PC-9 (cell line): ENCODE measurements around the gene NUPR1. TPM values are rescaled to one million over a fixed set of nuclear protein-coding genes. Genes with fewer than 3 reads are reported as not detected.

ENCODE experiments used
- BruUV-seq: library from RNA; stranded (reverse); fragments of 400-500 nt; replicated peaks from 2 replicates; lab custom pipeline; 2021; lab: Mats Ljungman, UMichigan
- CTCF ChIA-PET: fragments of 300-600 bp; sonication (Branson Sonifier 250); formaldehyde crosslinking; loops from one replicate; lab custom pipeline; 2022; ENCODE audit warnings: antibody characterized with exemption; lab: Charles Lee
- POLR2A ChIA-PET: fragments of 300-600 bp; sonication (Branson Sonifier 250); formaldehyde crosslinking; loops from one replicate; lab custom pipeline; 2022; ENCODE audit warnings: antibody characterized with exemption; ENCODE audit not compliant: unreplicated experiment; lab: Charles Lee
- DNase-seq, 2 experiments: peaks; one replicate each; pipeline versions ENCODE4 v3.0.0 to v3.0.0-alpha.2; 2015 to 2022; ENCODE audit warnings: mixed read lengths in 1 of 2
- H2AFZ ChIP-seq: fragments of 200-600 bp; sonication (generic); 2 replicates; pipeline ENCODE4 v1.8.1; 2017; ENCODE audit warnings: antibody characterized with exemption
- H3F3A ChIP-seq: fragments of 200-600 bp; sonication (generic); 2 replicates; pipeline ENCODE4 v1.8.1; 2017; ENCODE audit warnings: antibody characterized with exemption, mild to moderate bottlenecking, low read depth; ENCODE audit not compliant: insufficient read depth
- H3K27ac ChIP-seq: fragments of 200-600 bp; sonication (generic); 2 replicates; pipeline ENCODE4 v1.6.1; 2016; ENCODE audit warnings: mixed run types
- H3K27me3 ChIP-seq: fragments of 200-600 bp; sonication (generic); 2 replicates; pipeline ENCODE4 v1.6.1; 2016; ENCODE audit warnings: low read depth, mixed run types; ENCODE audit not compliant: insufficient read depth
- H3K36me3 ChIP-seq: fragments of 200-600 bp; sonication (generic); 2 replicates; pipeline ENCODE4 v1.6.1; 2016; ENCODE audit warnings: low read depth, mixed run types
- H3K4me1 ChIP-seq: fragments of 200-600 bp; sonication (generic); replicated peaks from 2 replicates; pipeline ENCODE4 v1.6.1; 2016; ENCODE audit warnings: mixed run types; ENCODE audit not compliant: insufficient read depth
- H3K4me2 ChIP-seq: fragments of 200-600 bp; sonication (generic); 2 replicates; pipeline ENCODE4 v1.6.1; 2017; ENCODE audit warnings: mixed run types
- H3K4me3 ChIP-seq: fragments of 200-600 bp; sonication (generic); 2 replicates; pipeline ENCODE4 v1.6.1; 2016; ENCODE audit warnings: mixed run types
- H3K79me2 ChIP-seq: fragments of 200-600 bp; sonication (generic); 2 replicates; pipeline ENCODE4 v1.6.1; 2017; ENCODE audit warnings: low read depth, mixed run types
- H3K9me2 ChIP-seq: fragments of 200-600 bp; sonication (generic); 2 replicates; pipeline ENCODE4 v1.8.1; 2017; ENCODE audit warnings: mild to moderate bottlenecking; ENCODE audit not compliant: insufficient read depth
- H3K9me3 ChIP-seq: fragments of 200-600 bp; sonication (generic); 2 replicates; pipeline ENCODE4 v1.8.1; 2016; ENCODE audit warnings: low read depth; ENCODE audit not compliant: insufficient read depth
- H4K20me1 ChIP-seq: fragments of 200-600 bp; sonication (generic); 2 replicates; pipeline ENCODE4 v1.8.1; 2017; ENCODE audit not compliant: insufficient read depth
- EZH2 ChIP-seq: fragments of 200-600 bp; sonication (generic); IDR thresholded peaks from 2 replicates; pipeline ENCODE4 v1.8.0; 2017; ENCODE audit warnings: antibody characterized with exemption, low read depth
- intact Hi-C: fragments of 100-400 bp; cut with micrococcal nuclease; formaldehyde crosslinking; loops from one replicate; pipeline ENCODE4 v1.10.0; 2022; ENCODE audit not compliant: unreplicated experiment
- total RNA-seq: library from RNA; stranded (reverse); gene quantifications from 2 replicates; pipeline ENCODE4 v1.2.3, GENCODE V29; 2021
- TF ChIP-seq, protein P1 (sequence below): fragments of 200-600 bp; sonication (generic); conservative IDR thresholded peaks from 2 replicates; pipeline ENCODE4 v1.6.1; 2017; ENCODE audit warnings: mixed run types, antibody characterized with exemption, mild to moderate bottlenecking, moderate library complexity

Gene NUPR1
- total RNA-seq, 1 experiment from 2014 or later, result 17.3 TPM

DNA sequence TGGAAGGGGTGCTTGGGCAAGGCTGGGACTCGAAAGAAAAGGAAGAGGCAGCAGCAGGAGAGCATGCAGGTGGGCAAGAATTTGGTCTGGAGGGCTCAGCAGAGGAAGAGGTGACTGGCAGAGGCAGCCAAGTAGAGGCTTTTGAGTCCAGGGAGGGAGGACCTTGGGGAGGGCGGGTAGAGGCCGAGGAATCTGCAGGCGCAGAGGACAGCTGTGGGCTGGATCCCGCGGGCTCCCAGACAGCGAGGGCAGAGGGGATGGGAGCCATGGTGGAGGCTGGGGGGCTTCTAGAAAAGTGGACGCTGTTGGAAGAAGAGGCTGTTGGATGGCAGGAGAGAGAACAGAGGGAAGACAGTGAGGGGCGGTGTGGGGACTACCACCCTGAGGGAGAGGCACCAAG is 41.4 kb downstream of the NUPR1 start:
- intact Hi-C loops, result no loop called here
- CTCF ChIA-PET, result no interaction called here

DNA sequence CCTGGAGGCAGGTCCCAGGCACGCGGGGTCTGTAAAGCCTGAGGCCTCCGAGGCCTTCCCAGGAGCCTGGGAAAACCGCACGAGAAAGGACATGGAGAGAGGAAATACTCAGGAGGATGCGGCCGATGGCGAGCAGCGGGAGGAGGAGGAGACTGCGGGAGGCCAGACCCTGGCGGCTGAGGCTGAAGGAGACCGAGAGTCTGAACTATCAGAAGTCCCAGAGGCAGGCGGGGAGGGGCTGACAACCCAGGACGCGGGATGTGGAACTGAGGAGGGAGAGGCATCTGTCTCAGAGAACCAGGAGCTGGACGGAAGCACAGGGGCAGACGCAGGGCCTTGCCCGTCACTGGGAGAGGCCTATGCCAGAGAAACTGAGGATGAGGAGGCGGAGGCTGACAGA is 41.9 kb downstream of the NUPR1 start:
- no peak for TF ChIP-seq EZH2
- TF ChIP-seq, protein P1, sequence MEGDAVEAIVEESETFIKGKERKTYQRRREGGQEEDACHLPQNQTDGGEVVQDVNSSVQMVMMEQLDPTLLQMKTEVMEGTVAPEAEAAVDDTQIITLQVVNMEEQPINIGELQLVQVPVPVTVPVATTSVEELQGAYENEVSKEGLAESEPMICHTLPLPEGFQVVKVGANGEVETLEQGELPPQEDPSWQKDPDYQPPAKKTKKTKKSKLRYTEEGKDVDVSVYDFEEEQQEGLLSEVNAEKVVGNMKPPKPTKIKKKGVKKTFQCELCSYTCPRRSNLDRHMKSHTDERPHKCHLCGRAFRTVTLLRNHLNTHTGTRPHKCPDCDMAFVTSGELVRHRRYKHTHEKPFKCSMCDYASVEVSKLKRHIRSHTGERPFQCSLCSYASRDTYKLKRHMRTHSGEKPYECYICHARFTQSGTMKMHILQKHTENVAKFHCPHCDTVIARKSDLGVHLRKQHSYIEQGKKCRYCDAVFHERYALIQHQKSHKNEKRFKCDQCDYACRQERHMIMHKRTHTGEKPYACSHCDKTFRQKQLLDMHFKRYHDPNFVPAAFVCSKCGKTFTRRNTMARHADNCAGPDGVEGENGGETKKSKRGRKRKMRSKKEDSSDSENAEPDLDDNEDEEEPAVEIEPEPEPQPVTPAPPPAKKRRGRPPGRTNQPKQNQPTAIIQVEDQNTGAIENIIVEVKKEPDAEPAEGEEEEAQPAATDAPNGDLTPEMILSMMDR, result no peak
- BruUV-seq, result no TSS peak
- H3K4me2 ChIP-seq, result no peak overlapping the region
- H3K79me2 ChIP-seq, result no peaks in the 10 kb centered on the region
- no peak for DNase-seq
- no peak overlapping the region for H2AFZ ChIP-seq
- no peaks in the 10 kb centered on the region for H3K9me2 ChIP-seq
- H3K4me1 ChIP-seq, result peaks cover 31% of the 10 kb centered on the region
- no peaks in the 10 kb centered on the region for H3K9me3 ChIP-seq
- no peaks in the 10 kb centered on the region for H3K36me3 ChIP-seq
- no peaks in the 10 kb centered on the region for H4K20me1 ChIP-seq
- ChIA-PET POLR2A (no interaction called here), CTCF (interaction anchor here (0.6 kb wide), 1 partner anchor 101 kb away, joined by 3 read pairs; no protein-coding TSS in a partner anchor)
- no peak overlapping the region for H3K4me3 ChIP-seq
- H3K27me3 ChIP-seq, result no peaks in the 10 kb centered on the region
- intact Hi-C loops, result no loop called here
- no peak overlapping the region for H3K27ac ChIP-seq
- H3F3A ChIP-seq, result peaks cover 13% of the 10 kb centered on the region; the same call in 1 of the 2 replicates

More for the DNA sequence above, 41.4 kb downstream of the NUPR1 start:
- Histone ChIP-seq H2AFZ (no peak overlapping the region), H3K4me1 (peaks cover 31% of the 10 kb centered on the region), H3K9me3 (no peaks in the 10 kb centered on the region), H4K20me1 (no peaks in the 10 kb centered on the region), H3K27me3 (no peaks in the 10 kb centered on the region), H3K79me2 (no peaks in the 10 kb centered on the region), H3K4me2 (no peak overlapping the region), H3K36me3 (no peaks in the 10 kb centered on the region), H3F3A (peaks cover 13% of the 10 kb centered on the region; the same call in 1 of the 2 replicates), H3K9me2 (no peaks in the 10 kb centered on the region), H3K27ac (no peak overlapping the region), H3K4me3 (no peak overlapping the region)
- TF ChIP-seq EZH2, result no peak
- TF ChIP-seq, protein P1, result no peak
- POLR2A ChIA-PET, result no interaction called here
- no TSS peak for BruUV-seq
- no peak for DNase-seq

DNA sequence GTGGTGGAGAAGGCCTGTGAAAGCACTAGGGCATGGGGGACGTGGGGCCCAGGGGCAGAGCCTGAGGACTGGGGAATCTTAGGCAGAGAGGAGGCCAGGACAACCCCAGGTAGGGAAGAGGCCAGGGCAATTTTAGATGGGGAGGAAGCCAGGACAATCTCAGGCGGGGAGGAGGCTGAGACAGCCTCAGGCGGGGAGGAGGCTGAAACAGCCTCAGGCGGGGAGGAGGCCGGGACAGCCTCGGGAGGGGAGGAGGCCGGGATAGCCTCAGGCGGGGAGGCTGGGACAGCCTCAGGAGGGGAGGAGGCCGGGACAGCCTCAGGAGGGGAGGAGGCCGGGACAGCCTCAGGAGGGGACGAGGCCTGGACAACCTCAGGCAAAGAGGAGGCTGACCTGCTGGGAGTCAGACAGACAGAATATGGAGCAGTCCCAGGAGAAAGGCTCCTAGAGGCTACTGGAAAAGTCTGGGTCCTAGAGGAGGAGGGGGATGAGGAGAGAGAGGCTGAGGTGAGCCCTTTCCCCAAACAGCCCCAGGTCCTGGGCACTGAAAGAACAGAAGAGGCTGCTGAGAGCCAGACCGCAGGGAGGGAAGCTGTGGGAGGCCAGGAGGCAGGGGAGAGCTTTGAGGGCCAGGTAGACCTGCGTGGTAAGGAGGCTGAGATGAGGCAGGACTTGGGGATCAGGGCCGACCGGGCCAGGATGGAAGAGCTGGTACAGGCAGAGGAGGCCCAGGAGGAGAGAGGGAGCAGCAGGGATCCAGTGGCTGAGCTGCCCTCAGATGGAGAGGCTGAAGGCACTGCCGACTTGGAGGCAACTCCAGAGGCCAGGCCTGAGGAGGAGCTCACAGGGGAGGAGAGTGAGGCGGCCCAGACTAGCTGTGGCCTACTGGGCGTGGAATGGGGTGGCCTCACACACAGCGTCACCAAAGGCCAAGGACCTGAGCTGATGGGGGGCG is 42.7 kb downstream of the NUPR1 start:
- H3K4me2 ChIP-seq, result no peak overlapping the region
- no peaks in the 10 kb centered on the region for H3K79me2 ChIP-seq
- H3K4me1 ChIP-seq, result peaks cover 31% of the 10 kb centered on the region
- H2AFZ ChIP-seq, result no peak overlapping the region
- no peak for DNase-seq
- H3K27ac ChIP-seq, result no peak overlapping the region
- H3K9me3 ChIP-seq, result no peaks in the 10 kb centered on the region
- no peaks in the 10 kb centered on the region for H3K36me3 ChIP-seq
- no peaks in the 10 kb centered on the region for H4K20me1 ChIP-seq
- TF ChIP-seq, protein P1, result no peak
- peaks cover 14% of the 10 kb centered on the region for H3F3A ChIP-seq
- no peaks in the 10 kb centered on the region for H3K9me2 ChIP-seq
- intact Hi-C loops, result no loop called here
- no TSS peak for BruUV-seq
- POLR2A ChIA-PET, result no interaction called here
- no peak overlapping the region for H3K4me3 ChIP-seq
- no peaks in the 10 kb centered on the region for H3K27me3 ChIP-seq
- CTCF ChIA-PET, result interaction anchor here (0.6 kb wide), 1 partner anchor 102 kb away, joined by 3 read pairs; no protein-coding TSS in a partner anchor
